Osteocyte (in vitro differentiated cells): Measurements from ENCODE around the gene OR3A1. TPM values are rescaled to one million over a fixed set of nuclear protein-coding genes. Genes with fewer than 3 reads are reported as not detected.
"Not testable (repeated sequence)": the region's sequence is repeated elsewhere in the genome, so short reads cannot be mapped to it uniquely, and the experiment has no call there.

Experiments used
- DNase-seq: peaks from one replicate; pipeline ENCODE4 v3.0.0; 2021; ENCODE audit warnings: mixed read lengths; ENCODE audit not compliant: unreplicated experiment; ENCODE audit errors: extremely low spot score
- H3K27ac Mint-ChIP-seq: one replicate; pipeline ENCODE4 v1.8.0; 2021; ENCODE audit warnings: mild to moderate bottlenecking, mixed read lengths; ENCODE audit not compliant: unreplicated experiment
- H3K27me3 Mint-ChIP-seq: one replicate; pipeline ENCODE4 v1.8.0; 2021; ENCODE audit warnings: mixed read lengths; ENCODE audit not compliant: unreplicated experiment
- H3K36me3 Mint-ChIP-seq: one replicate; pipeline ENCODE4 v1.8.0; 2021; ENCODE audit warnings: mixed read lengths; ENCODE audit not compliant: unreplicated experiment
- H3K4me1 Mint-ChIP-seq: one replicate; pipeline ENCODE4 v1.8.0; 2021; ENCODE audit warnings: mixed read lengths; ENCODE audit not compliant: unreplicated experiment
- H3K4me3 Mint-ChIP-seq: one replicate; pipeline ENCODE4 v1.8.0; 2021; ENCODE audit warnings: mild to moderate bottlenecking, moderate library complexity, mixed read lengths; ENCODE audit not compliant: unreplicated experiment
- H3K9me3 Mint-ChIP-seq: one replicate; pipeline ENCODE4 v1.8.0; 2021; ENCODE audit warnings: mixed read lengths; ENCODE audit not compliant: unreplicated experiment
- CTCF ChIP-seq: fragments of 200-600 bp; sonication (generic); IDR thresholded peaks from 2 replicates; pipeline ENCODE4 v1.5.0; 2021; ENCODE audit warnings: antibody characterized with exemption, mild to moderate bottlenecking, moderate library complexity
- total RNA-seq: library from RNA; stranded (reverse); gene quantifications from 2 replicates; pipeline ENCODE4 v1.2.1, GENCODE V29; 2021

The OR3A1 gene
- total RNA-seq, 1 donor from 2014 or later, result not detected

GRCh38 chr17:3308603-3309002 lies 10.4 kb upstream of the OR3A1 start:
- TF ChIP-seq CTCF, result no peak
- no peaks in the 10 kb centered on the region for H3K36me3 Mint-ChIP-seq
- H3K27me3 Mint-ChIP-seq, result no peaks in the 10 kb centered on the region
- H3K27ac Mint-ChIP-seq, result no peak overlapping the region
- no peak overlapping the region for H3K4me3 Mint-ChIP-seq
- no peaks in the 10 kb centered on the region for H3K9me3 Mint-ChIP-seq
- no peaks in the 10 kb centered on the region for H3K4me1 Mint-ChIP-seq
- no peak for DNase-seq

GRCh38 chr17:3295632-3296031 lies 2.5 kb downstream of the OR3A1 start:
- H3K27ac Mint-ChIP-seq, result no peak overlapping the region
- no peaks in the 10 kb centered on the region for H3K4me1 Mint-ChIP-seq
- H3K9me3 Mint-ChIP-seq, result peaks cover 11% of the 10 kb centered on the region
- no peak overlapping the region for H3K4me3 Mint-ChIP-seq
- H3K36me3 Mint-ChIP-seq, result no peaks in the 10 kb centered on the region
- no peak for DNase-seq
- H3K27me3 Mint-ChIP-seq, result peaks cover 13% of the 10 kb centered on the region
- no peak for TF ChIP-seq CTCF

- not testable (repeated sequence) for H3K4me1 Mint-ChIP-seq, H3K27ac Mint-ChIP-seq
These were observed 4.6 kb downstream of the OR3A1 start for GRCh38 chr17:3293548-3293947.

GRCh38 chr17:3282901-3283300 lies 15.3 kb downstream of the OR3A1 start:
- H3K27ac Mint-ChIP-seq, result no peak overlapping the region
- H3K4me3 Mint-ChIP-seq, result no peak overlapping the region
- H3K9me3 Mint-ChIP-seq, result peaks cover 2% of the 10 kb centered on the region
- H3K36me3 Mint-ChIP-seq, result no peaks in the 10 kb centered on the region
- TF ChIP-seq CTCF, result no peak
- H3K27me3 Mint-ChIP-seq, result no peaks in the 10 kb centered on the region
- DNase-seq, result no peak
- H3K4me1 Mint-ChIP-seq, result no peaks in the 10 kb centered on the region

More at GRCh38 chr17:3293548-3293947, 4.6 kb downstream of the OR3A1 start:
- not testable (repeated sequence) for DNase-seq, H3K36me3 Mint-ChIP-seq, H3K4me3 Mint-ChIP-seq
- peaks cover 13% of the 10 kb centered on the region for H3K27me3 Mint-ChIP-seq
- H3K9me3 Mint-ChIP-seq, result peaks cover 16% of the 10 kb centered on the region

GRCh38 chr17:3276126-3276525 lies 22.0 kb downstream of the OR3A1 start:
- H3K4me3 Mint-ChIP-seq, result no peak overlapping the region
- H3K4me1 Mint-ChIP-seq, result no peaks in the 10 kb centered on the region
- no peak overlapping the region for H3K27ac Mint-ChIP-seq
- peaks cover 11% of the 10 kb centered on the region for H3K9me3 Mint-ChIP-seq
- no peaks in the 10 kb centered on the region for H3K36me3 Mint-ChIP-seq
- no peaks in the 10 kb centered on the region for H3K27me3 Mint-ChIP-seq
- no peak for TF ChIP-seq CTCF
- no peak for DNase-seq
